MCF 10A (cell line): Measurements from ENCODE around the gene TMEM175. TPM values are rescaled to one million over a fixed set of nuclear protein-coding genes. Genes with fewer than 3 reads are reported as not detected.

Source experiments
- BruUV-seq: library from RNA; stranded (reverse); fragments of 400-500 nt; replicated peaks from 2 replicates; lab custom pipeline; 2021; lab: Mats Ljungman, UMichigan
- CTCF ChIA-PET: fragments of 300-600 bp; sonication (Branson Sonifier 250); formaldehyde crosslinking; extraction: SDS; loops from one replicate; lab custom pipeline; 2021; ENCODE audit warnings: antibody characterized with exemption, inconsistent platforms; lab: Yijun Ruan, JAX
- POLR2A ChIA-PET: fragments of 300-600, 350-650 bp; sonication (Branson Sonifier 250); formaldehyde crosslinking; extraction: SDS; loops from one replicate; lab custom pipeline; 2020; ENCODE audit warnings: antibody characterized with exemption, inconsistent platforms; lab: Yijun Ruan, JAX
- DNase-seq: peaks from one replicate; pipeline ENCODE4 v3.0.0-alpha.2; 2018; ENCODE audit not compliant: unreplicated experiment
- H3K27ac Mint-ChIP-seq: one replicate; pipeline ENCODE4 v1.8.0; 2022; ENCODE audit warnings: mild to moderate bottlenecking, low read depth, mixed read lengths; ENCODE audit not compliant: unreplicated experiment
- H3K27me3 Mint-ChIP-seq: one replicate; pipeline ENCODE4 v1.8.0; 2022; ENCODE audit warnings: mixed read lengths; ENCODE audit not compliant: insufficient read depth, unreplicated experiment
- H3K36me3 Mint-ChIP-seq: one replicate; pipeline ENCODE4 v1.8.0; 2022; ENCODE audit warnings: mild to moderate bottlenecking, moderate library complexity, mixed read lengths; ENCODE audit not compliant: insufficient read depth, unreplicated experiment
- H3K4me1 Mint-ChIP-seq: one replicate; pipeline ENCODE4 v1.8.0; 2022; ENCODE audit warnings: mixed read lengths; ENCODE audit not compliant: insufficient read depth, unreplicated experiment
- H3K4me3 Mint-ChIP-seq: one replicate; pipeline ENCODE4 v1.8.0; 2022; ENCODE audit warnings: mild to moderate bottlenecking, moderate library complexity, mixed read lengths; ENCODE audit not compliant: unreplicated experiment
- H3K9me3 Mint-ChIP-seq: one replicate; pipeline ENCODE4 v1.8.0; 2022; ENCODE audit warnings: mixed read lengths; ENCODE audit not compliant: unreplicated experiment
- CTCF ChIP-seq: fragments of 200-600 bp; IDR thresholded peaks from one replicate; pipeline ENCODE4 v1.8.0; 2022; ENCODE audit warnings: antibody characterized with exemption, mild to moderate bottlenecking; ENCODE audit not compliant: unreplicated experiment
- intact Hi-C: fragments of 100-400 bp; cut with micrococcal nuclease; formaldehyde crosslinking; loops from 2 replicates; pipeline ENCODE4 v1.14.1; 2022
- total RNA-seq: library from RNA; stranded (reverse); gene quantifications from 2 replicates; pipeline ENCODE4 v1.2.3, GENCODE V29; 2022

TMEM175 gene
- total RNA-seq, 1 experiment from 2014 or later, result 28.9 TPM

GRCh38 chr4:1002631-1003251 is 70.5 kb downstream of the TMEM175 start:
- ChIA-PET CTCF (no interaction called here), POLR2A (no interaction called here)
- intact Hi-C loops, result no loop called here
- peaks cover 6% of the 10 kb centered on the region for H3K36me3 Mint-ChIP-seq
- H3K27ac Mint-ChIP-seq, result no peak overlapping the region
- H3K9me3 Mint-ChIP-seq, result no peaks in the 10 kb centered on the region
- no peak for TF ChIP-seq CTCF
- no TSS peak for BruUV-seq
- no peak for DNase-seq
- H3K4me1 Mint-ChIP-seq, result no peaks in the 10 kb centered on the region
- H3K27me3 Mint-ChIP-seq, result peaks cover 34% of the 10 kb centered on the region
- no peak overlapping the region for H3K4me3 Mint-ChIP-seq

- H3K4me3 Mint-ChIP-seq, result no peak overlapping the region
- H3K9me3 Mint-ChIP-seq, result no peaks in the 10 kb centered on the region
- no peaks in the 10 kb centered on the region for H3K4me1 Mint-ChIP-seq
- no TSS peak for BruUV-seq
- ChIA-PET CTCF (no interaction called here), POLR2A (no interaction called here)
- TF ChIP-seq CTCF, result no peak
- intact Hi-C loops, result no loop called here
- H3K27ac Mint-ChIP-seq, result no peak overlapping the region
- H3K36me3 Mint-ChIP-seq, result peaks cover 6% of the 10 kb centered on the region
- no peak for DNase-seq
- H3K27me3 Mint-ChIP-seq, result peaks cover 35% of the 10 kb centered on the region
Observed at GRCh38 chr4:1003271-1004070, 71.2 kb downstream of the TMEM175 start.

GRCh38 chr4:1004071-1004418 is 71.8 kb downstream of the TMEM175 start:
- POLR2A ChIA-PET, result no interaction called here
- Mint-ChIP-seq H3K4me1 (peaks cover 3% of the 10 kb centered on the region), H3K36me3 (peaks cover 6% of the 10 kb centered on the region), H3K27me3 (peaks cover 35% of the 10 kb centered on the region), H3K4me3 (no peak overlapping the region), H3K9me3 (no peaks in the 10 kb centered on the region), H3K27ac (no peak overlapping the region)
- CTCF ChIA-PET, result no interaction called here
- TF ChIP-seq CTCF, result no peak
- DNase-seq, result no peak
- intact Hi-C loops, result no loop called here
- BruUV-seq, result no TSS peak

- Mint-ChIP-seq H3K9me3 (no peaks in the 10 kb centered on the region), H3K36me3 (peaks cover 9% of the 10 kb centered on the region), H3K27me3 (peaks cover 29% of the 10 kb centered on the region), H3K4me1 (peaks cover 5% of the 10 kb centered on the region), H3K4me3 (no peak overlapping the region), H3K27ac (no peak overlapping the region)
- no peak for DNase-seq
- CTCF ChIA-PET, result no interaction called here
- POLR2A ChIA-PET, result interaction anchor here (0.7 kb wide), 2 partner anchors 171 to 283 kb away, joined by 3 read pairs; no protein-coding TSS in a partner anchor
- intact Hi-C loops, result no loop called here
- TF ChIP-seq CTCF, result no peak
- BruUV-seq, result no TSS peak
Observed at GRCh38 chr4:1004557-1005485, 72.6 kb downstream of the TMEM175 start.
